Liver (tissue), 9 donors: Measurements from ENCODE around the gene SERPINE1. TPM values are rescaled to one million over a fixed set of nuclear protein-coding genes. Genes with fewer than 3 reads are reported as not detected.

Experiments
- DNase-seq: peaks from one replicate; pipeline ENCODE4 v3.0.0-alpha.2; 2017; ENCODE audit warnings: low spot score
- H3K27ac ChIP-seq, 2 donors: one replicate each; pipeline ENCODE4 v1.7.0; 2013; ENCODE audit warnings: inconsistent platforms in 2 of 2, low read length in 2 of 2, control low read depth in 1 of 2, low read depth in 1 of 2, mild to moderate bottlenecking in 1 of 2
- H3K27me3 ChIP-seq, 4 donors: one replicate each; pipeline versions ENCODE4 v1.6.1 to v1.7.0; 2013; ENCODE audit warnings: low read length in 3 of 4, inconsistent platforms in 1 of 4, mild to moderate bottlenecking in 1 of 4, moderate library complexity in 1 of 4; ENCODE audit not compliant: control insufficient read depth in 4 of 4, insufficient read depth in 4 of 4
- H3K36me3 ChIP-seq, 4 donors: one replicate each; pipeline versions ENCODE4 v1.6.1 to v1.7.0; 2013; ENCODE audit warnings: low read length in 3 of 4, mild to moderate bottlenecking in 3 of 4, low read depth in 1 of 4, moderate library complexity in 1 of 4; ENCODE audit not compliant: control insufficient read depth in 4 of 4, insufficient read depth in 3 of 4
- H3K4me1 ChIP-seq, 4 donors: one replicate each; pipeline versions ENCODE4 v1.6.1 to v1.7.0; 2013; ENCODE audit warnings: low read length in 3 of 4, mild to moderate bottlenecking in 3 of 4, moderate library complexity in 1 of 4; ENCODE audit not compliant: control insufficient read depth in 4 of 4, insufficient read depth in 4 of 4
- H3K4me3 ChIP-seq, 3 donors: one replicate each; pipeline versions ENCODE4 v1.6.1 to v1.7.0; 2013; ENCODE audit warnings: low read length in 3 of 3, control low read depth in 1 of 3, low read depth in 1 of 3, mild to moderate bottlenecking in 1 of 3
- H3K9ac ChIP-seq, 2 donors: one replicate each; pipeline ENCODE4 v1.7.0; 2013; ENCODE audit warnings: low read length in 2 of 2, mild to moderate bottlenecking in 2 of 2, moderate library complexity in 2 of 2, control low read depth in 1 of 2, low read depth in 1 of 2
- H3K9me3 ChIP-seq, 4 donors: one replicate each; pipeline versions ENCODE4 v1.6.1 to v1.7.0; 2013; ENCODE audit warnings: low read length in 3 of 4; ENCODE audit not compliant: control insufficient read depth in 4 of 4
- EGR1 ChIP-seq, 2 donors: IDR thresholded peaks; 2 replicates each; pipeline ENCODE4 v1.6.1; 2016 to 2018; ENCODE audit warnings: antibody characterized with exemption in 2 of 2, low read depth in 2 of 2
- FOXA1 ChIP-seq: IDR thresholded peaks from 2 replicates; pipeline ENCODE4 v1.6.1; 2016; ENCODE audit warnings: antibody characterized with exemption
- FOXA2 ChIP-seq: IDR thresholded peaks from 2 replicates; pipeline ENCODE4 v1.6.1; 2016; ENCODE audit warnings: antibody characterized with exemption
- HNF4A ChIP-seq, 2 donors: conservative IDR thresholded peaks; 2 replicates each; pipeline ENCODE4 v1.6.1; 2016; ENCODE audit warnings: antibody characterized with exemption in 2 of 2, mild to moderate bottlenecking in 2 of 2
- HNF4G ChIP-seq: IDR thresholded peaks from 2 replicates; pipeline ENCODE4 v1.6.1; 2016; ENCODE audit warnings: antibody characterized with exemption
- JUND ChIP-seq, 2 donors: IDR thresholded peaks; 2 replicates each; pipeline ENCODE4 v1.6.1; 2016; ENCODE audit warnings: antibody characterized with exemption in 2 of 2
- MAX ChIP-seq: IDR thresholded peaks from 2 replicates; pipeline ENCODE4 v1.6.1; 2016; ENCODE audit warnings: antibody characterized with exemption
- NR2F2 ChIP-seq: IDR thresholded peaks from 2 replicates; pipeline ENCODE4 v1.6.1; 2016; ENCODE audit warnings: antibody characterized with exemption
- RAD21 ChIP-seq, 2 donors: IDR thresholded peaks; 2 replicates each; pipeline ENCODE4 v1.6.1; 2016; ENCODE audit warnings: antibody characterized with exemption in 2 of 2, mild to moderate bottlenecking in 2 of 2
- REST ChIP-seq: IDR thresholded peaks from 2 replicates; pipeline ENCODE4 v1.6.1; 2016; ENCODE audit warnings: antibody characterized with exemption, mild to moderate bottlenecking
- RXRA ChIP-seq, 2 donors: IDR thresholded peaks; 2 replicates each; pipeline ENCODE4 v1.6.1; 2017 to 2018; ENCODE audit warnings: antibody characterized with exemption in 2 of 2, mild to moderate bottlenecking in 1 of 2
- SP1 ChIP-seq: IDR thresholded peaks from 2 replicates; pipeline ENCODE4 v1.6.1; 2018; ENCODE audit warnings: antibody characterized with exemption, mild to moderate bottlenecking
- TAF1 ChIP-seq: conservative IDR thresholded peaks from 2 replicates; pipeline ENCODE4 v1.6.1; 2016; ENCODE audit warnings: antibody characterized with exemption, mild to moderate bottlenecking
- YY1 ChIP-seq: IDR thresholded peaks from 2 replicates; pipeline ENCODE4 v1.6.1; 2016; ENCODE audit warnings: antibody characterized with exemption, mild to moderate bottlenecking
- ZBTB33 ChIP-seq: IDR thresholded peaks from 2 replicates; pipeline ENCODE4 v1.6.1; 2016; ENCODE audit warnings: antibody characterized with exemption
- WGBS: extraction: QIAGEN DNeasy Blood & Tissue Kit; methylation state at CpG from one replicate; pipeline ENCODE4 v1.1.7; 2013; 5-methylcytosine and 5-hydroxymethylcytosine counted together
- polyA plus RNA-seq, 2 donors: library from polyadenylated mRNA; stranded (reverse) in 1 of 2; unstranded in 1 of 2; fragments of 200-250 nt in 1 of 2; fragments of >200 nt in 1 of 2; fragmentation: Nextera tagmentation in 1 of 2; extraction: Ambion mirVana in 1 of 2; gene quantifications; one replicate each; pipeline versions ENCODE4 v1.2.1 to v1.2.3, GENCODE V29; 2013 to 2015
- total RNA-seq, 2 donors: library from RNA; depleted of rRNA; stranded (reverse); fragments of >200 nt; gene quantifications; one replicate each; pipeline ENCODE4 v1.2.3, GENCODE V29; 2014
- donor health status: healthy.
- donor health status: healthy.
- donor health status: healthy.
- donor health status: healthy.
- donor health status: healthy.

SERPINE1 gene
- total and polyA plus RNA-seq, 4 donors = 0.93 to 18.6 (median 8.0) TPM

GRCh38 chr7:101109368-101109767 is 17.5 kb upstream of the SERPINE1 start:
- no peak for DNase-seq
- no peak for TF ChIP-seq JUND (IDR thresholded peaks at IDR 0.05)
- no peak for TF ChIP-seq MAX
- TF ChIP-seq HNF4A (conservative IDR thresholded peaks at IDR 0.05) = no peak
- no peak overlapping the region for H3K27ac ChIP-seq
- no peaks in the 10 kb centered on the region for H3K27me3 ChIP-seq
- no peaks in the 10 kb centered on the region for H3K9me3 ChIP-seq
- H3K4me3 ChIP-seq = no peak overlapping the region
- H3K36me3 ChIP-seq = no peaks in the 10 kb centered on the region
- no peak overlapping the region for H3K9ac ChIP-seq
- peaks cover 2 to 13% (median 5%) of the 10 kb centered on the region in 4 donors for H3K4me1 ChIP-seq
- WGBS = 93% methylated on average over 6 of the region's 6 CpGs

GRCh38 chr7:101111261-101111660 is 15.6 kb upstream of the SERPINE1 start:
- peaks cover 2 to 6% (median 4%) of the 10 kb centered on the region in 4 donors for H3K4me1 ChIP-seq
- no peak for DNase-seq
- H3K27ac ChIP-seq = no peak overlapping the region
- WGBS = 93% methylated on average over 5 of the region's 5 CpGs
- H3K9me3 ChIP-seq = no peaks in the 10 kb centered on the region
- H3K27me3 ChIP-seq = no peaks in the 10 kb centered on the region
- no peak overlapping the region for H3K9ac ChIP-seq
- H3K4me3 ChIP-seq = no peak overlapping the region
- no peak for TF ChIP-seq EGR1 (IDR thresholded peaks at IDR 0.05; ENCODE audit: low read depth in 2 of 2)
- no peak for TF ChIP-seq FOXA1
- TF ChIP-seq RAD21 (IDR thresholded peaks at IDR 0.05) = no peak
- TF ChIP-seq SP1 = no peak
- TF ChIP-seq JUND (IDR thresholded peaks at IDR 0.05) = no peak
- no peak for TF ChIP-seq FOXA2
- TF ChIP-seq REST = no peak
- no peak for TF ChIP-seq ZBTB33
- no peak for TF ChIP-seq HNF4G
- no peak for TF ChIP-seq RXRA (IDR thresholded peaks at IDR 0.05)
- TF ChIP-seq YY1 = no peak
- no peak for TF ChIP-seq TAF1
- no peak for TF ChIP-seq NR2F2
- no peak for TF ChIP-seq MAX
- H3K36me3 ChIP-seq = no peaks in the 10 kb centered on the region
